ENCODE measurements around the gene PALB2. TPM values are rescaled to one million over a fixed set of nuclear protein-coding genes. Genes with fewer than 3 reads are reported as not detected.
"Not testable (repeated sequence)": the region's sequence is repeated elsewhere in the genome, so short reads cannot be mapped to it uniquely, and the experiment has no call there.

The PALB2 gene
- total RNA-seq, 1 donor from 2014 or later, result 11.3 TPM

DNA sequence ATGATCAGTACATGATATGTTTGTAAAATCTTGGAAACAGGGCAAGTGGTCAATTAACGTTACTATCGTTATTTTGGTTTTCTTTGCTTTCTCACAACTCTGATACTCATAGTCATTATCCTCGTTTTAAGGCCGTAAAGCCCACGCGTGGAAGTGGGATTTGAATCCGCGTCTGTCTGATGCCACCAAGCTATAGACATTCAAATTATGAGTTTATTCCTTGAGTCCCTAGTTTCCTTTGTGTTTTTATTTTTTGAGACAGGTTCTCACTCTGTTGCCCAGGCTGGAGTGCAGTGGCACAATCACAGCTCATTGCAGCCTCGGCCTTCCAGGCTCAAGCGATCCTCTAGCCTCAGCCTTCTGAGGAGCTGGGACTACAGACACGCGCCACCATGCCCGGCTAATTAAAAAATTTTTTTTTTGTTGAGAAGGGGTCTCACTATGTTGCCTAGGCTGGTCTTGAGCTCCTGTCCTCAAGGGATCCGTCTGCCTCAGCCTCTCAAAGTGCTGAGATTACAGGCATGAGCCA, 1.2 kb upstream of the PALB2 start:
- no peak for ATAC-seq

DNA sequence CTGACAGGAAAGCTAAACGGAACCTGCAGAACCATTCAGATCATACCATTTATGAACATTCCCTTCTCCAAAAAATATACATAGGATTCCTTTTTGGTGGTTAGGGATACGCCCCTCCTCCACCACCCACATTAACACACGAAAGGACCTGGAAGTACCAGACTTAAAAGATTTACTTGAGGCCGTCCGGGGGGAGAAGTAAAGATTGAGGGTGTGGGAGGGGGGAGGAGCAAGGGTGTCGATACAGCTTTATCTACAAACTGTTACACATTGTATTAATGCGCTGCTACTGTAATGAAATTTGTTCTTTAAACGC, 537 bp downstream of the PALB2 start:
- ATAC-seq, result peak; percentile 14

DNA sequence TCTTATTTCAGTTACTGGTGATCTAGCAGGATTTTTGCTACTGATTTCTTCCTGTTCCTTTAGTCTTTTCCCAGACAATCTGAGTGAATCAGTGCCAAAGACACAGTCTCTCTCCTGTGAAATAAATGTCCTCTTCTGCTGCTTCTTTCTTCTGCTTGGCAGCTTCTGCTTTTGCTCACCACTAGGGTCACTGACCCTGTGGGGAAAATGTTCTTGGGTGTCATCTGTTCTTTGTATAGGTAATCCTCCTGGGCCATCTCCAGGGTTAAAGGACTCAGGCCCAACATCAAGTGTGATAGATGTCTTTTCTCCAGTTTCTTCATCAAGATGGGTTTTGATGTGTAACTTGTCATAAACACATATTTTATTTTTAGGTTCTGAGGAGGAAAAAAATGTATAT, 5.2 kb downstream of the PALB2 start:
- ATAC-seq, result no peak

DNA sequence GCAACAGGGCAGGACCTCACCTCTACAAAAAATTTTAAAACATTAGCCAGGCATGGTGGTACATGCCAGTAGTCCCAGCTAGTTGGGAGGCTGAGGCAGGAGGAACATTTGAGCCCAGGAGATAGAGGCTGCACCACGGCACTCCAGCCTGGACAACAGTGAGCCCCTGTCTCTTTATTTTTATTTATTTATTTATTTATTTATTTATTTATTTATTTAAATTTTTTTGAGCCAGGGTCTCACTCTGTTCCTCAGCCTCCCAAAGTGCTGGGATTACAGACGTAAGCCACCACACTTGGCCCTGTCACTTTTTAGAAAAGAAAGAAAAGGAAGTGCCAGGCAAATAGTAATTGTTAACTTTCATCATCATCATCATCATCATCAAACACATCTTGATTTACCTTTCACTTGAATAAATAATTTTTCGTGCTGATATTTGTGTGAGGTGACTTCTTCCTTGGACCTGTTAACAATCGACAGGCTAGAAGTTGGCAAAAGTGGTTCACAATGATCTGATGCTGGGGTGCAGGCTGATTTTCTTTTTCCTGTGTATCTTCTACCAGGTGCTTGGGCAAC, 6.6 kb downstream of the PALB2 start:
- no peak for ATAC-seq

DNA sequence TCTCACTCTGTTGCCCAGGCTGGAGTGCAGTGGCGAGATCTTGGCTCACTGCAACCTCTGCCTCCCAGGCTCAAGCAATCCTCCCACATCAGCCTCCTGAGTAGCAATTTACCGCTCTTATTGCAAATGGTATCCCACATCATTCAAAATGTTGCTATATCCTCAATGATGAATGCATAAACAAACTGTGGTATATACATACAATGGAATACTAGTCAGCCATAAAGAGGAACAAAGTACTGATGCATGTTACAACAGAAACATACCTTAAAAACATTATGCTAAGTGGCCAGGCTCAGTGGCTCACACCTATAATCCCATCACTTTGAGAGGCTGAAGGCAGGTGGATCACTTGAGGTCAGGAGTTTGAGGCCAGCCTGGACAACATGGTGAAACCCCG, 9.2 kb downstream of the PALB2 start:
- not testable (repeated sequence) for ATAC-seq

DNA sequence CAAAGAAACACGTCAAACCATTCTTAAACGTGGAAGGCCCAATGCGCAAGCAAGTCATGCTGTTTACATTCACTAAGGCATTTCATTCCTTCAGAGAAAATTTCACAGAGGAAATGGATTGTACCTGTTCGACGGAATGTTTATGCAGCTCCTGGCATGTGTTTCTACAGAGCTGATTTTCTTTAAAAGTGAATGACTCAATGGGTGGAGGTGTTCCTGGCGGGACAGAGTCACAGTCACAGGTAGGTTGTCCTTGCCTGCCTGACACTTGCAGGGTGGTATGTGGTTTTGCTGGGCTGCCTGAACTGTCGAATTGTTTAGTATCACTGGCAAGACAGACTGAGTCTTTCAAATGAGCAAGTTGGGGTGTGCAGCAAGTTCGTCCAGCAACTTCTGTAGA, 11.6 kb downstream of the PALB2 start:
- ATAC-seq, result peak; percentile 98

DNA sequence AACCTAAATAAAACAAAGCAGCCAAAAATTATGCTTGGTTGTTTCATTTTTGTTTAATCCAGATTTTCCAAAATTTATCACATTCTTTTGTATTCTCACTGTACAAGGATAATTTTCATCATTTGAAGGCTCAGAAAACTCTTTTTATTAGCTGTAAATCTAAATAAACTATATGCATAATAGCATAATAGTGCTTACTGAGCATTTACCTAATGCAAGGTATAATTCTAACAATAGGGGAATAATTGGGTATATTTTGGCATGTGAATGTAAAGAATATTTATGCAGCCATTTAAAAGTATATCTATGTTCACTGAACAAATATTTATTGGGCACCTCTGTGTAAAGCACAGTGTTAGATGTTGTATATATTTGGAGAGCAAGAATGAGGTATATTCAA, 17.0 kb downstream of the PALB2 start:
- no peak for ATAC-seq

DNA sequence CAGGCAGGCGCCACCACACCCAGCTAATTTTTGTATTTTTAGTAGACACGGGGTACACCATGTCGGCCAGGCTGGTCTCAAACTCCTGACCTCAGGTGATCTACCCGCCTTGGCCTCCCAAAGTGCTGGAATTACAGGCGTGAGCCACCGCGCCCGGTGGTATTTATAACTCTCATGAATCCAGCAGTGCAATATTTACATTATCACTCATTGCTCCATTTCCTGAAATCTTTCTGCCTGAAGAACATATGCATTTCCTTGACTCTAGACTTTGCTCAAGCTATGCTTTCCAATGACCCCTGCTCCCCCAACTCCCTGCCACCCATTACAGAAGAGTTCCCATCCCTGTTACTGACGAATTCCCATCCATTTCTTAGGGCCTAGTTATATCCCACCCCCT, 25.3 kb downstream of the PALB2 start:
- no peak for ATAC-seq

DNA sequence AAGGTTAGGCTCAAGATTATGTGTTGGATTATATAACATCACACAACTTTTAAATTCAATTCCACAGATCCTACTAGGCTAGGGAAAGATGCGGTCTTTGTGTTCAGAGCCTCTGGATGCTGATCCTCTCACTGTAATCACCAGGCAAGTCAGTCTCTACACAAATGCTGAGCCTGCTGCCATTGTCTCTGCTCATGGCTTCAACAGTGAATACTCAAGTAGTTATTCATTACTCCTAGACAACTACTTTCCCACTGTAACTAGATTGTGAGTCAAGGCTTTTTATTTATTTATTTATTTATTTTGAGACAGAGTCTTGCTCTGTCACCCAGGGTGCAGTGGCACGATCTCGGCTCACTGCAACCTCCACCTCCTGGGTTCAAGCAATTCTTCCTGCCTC, 29.2 kb downstream of the PALB2 start:
- ATAC-seq, result no peak

DNA sequence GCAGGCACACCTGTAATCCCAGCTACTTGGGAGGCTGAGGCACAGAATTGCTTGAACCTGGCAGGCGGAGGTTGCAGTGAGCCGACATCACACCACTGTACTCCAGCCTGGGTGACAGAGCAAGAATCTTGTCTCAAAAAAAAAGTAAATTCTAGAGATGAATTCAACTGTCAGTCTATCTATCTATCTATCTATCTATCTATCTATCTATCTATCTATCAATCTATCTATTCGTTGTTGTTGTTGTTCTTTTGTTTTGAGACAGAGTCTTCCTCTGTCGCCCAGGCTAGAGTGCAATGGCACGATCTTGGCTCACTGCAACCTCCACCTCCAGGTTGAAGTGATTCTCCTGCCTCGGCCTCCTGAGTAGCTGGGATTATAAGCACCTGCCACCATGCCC, 30.2 kb downstream of the PALB2 start:
- not testable (repeated sequence) for ATAC-seq

DNA sequence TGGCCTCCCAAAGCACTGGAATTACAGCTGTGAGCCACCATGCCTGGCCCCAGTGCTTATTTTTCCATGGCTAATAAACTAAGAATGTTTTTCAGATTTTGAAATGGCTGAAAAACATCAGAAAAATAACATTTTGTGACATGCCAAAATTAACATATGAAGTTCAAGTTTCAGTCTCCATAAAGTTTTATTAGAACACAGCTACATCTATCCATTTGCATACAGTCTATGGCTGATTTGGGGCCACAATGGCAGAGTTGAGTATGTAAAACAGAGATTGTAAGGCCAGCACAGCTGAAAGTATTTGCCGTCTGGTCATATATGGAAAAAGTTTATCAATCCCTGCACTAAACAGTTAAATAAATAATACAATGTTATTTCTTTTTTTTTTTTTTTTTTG, 31.2 kb downstream of the PALB2 start:
- no peak for ATAC-seq

DNA sequence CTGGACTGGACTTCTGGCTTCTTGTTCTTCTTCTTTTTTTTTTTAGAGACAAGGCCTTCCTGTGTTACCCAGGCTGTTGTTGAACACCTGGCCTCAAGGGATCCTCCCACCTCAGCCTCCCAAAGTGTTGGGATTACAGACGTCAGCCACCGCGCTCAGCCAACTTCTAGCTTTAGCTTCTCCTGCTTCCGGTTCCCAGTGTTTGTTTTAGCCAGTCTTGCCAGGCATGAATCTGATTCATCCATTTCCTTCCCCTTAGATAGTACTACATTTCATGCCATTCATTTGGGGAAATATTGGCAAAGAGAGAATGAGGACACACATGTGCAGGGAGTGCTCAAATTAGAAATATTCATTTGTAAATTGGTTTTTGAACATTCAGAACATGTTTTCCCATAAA, 32.9 kb downstream of the PALB2 start:
- no peak for ATAC-seq

DNA sequence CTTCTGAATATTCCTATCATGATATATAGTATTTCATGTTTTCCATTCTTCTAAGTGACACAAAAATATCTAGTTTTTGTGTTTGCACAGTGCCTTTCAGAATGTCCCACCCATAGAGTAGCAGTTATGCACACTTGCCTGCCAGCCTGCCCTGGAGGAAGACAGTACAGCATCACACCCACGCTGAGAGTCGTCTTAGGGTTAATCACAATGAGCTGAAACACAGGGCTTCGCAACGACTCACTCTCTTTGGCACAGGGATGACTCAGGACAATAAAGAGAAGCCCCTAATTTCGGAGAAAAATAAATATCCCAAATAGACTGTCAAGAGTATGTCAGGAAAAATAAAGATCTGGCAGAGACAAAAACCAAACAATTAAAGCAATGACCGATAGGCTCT, 33.4 kb downstream of the PALB2 start:
- no peak for ATAC-seq

DNA sequence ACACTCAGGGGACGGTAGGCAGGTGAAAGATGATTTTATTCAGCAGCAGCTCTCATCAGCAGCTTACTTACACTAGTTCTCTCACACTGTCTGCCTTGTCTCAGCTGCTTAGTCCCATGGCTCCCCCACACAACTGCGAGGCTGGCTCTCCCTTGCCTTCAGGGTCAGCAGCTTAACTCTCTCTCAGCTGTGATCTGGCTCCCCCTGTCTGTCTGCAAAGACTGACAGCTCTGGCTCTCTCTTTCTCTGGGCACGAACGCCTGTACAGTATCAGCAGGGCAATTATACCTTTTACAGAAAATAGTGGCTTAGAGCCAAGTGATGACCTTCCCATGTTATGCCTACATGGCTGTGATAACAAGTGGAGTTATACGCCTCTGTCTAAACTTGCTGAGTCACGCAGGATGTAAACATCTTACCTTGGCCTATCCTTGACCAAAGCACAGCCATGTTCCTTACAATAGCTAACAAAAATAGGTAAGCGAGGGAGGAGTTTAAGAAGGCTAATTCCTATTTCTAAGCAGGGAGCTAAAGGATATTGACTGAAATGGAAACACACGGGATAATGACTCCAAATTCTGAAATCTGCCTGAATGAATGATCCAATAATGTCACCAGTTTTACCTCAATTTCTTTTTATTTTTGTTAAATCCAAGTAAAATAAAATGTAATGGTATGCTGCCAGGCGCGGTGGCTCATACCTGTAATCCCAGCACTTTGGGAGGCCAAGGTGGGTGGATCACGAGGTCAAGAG, 43.9 kb downstream of the PALB2 start:
- no peak for ATAC-seq

DNA sequence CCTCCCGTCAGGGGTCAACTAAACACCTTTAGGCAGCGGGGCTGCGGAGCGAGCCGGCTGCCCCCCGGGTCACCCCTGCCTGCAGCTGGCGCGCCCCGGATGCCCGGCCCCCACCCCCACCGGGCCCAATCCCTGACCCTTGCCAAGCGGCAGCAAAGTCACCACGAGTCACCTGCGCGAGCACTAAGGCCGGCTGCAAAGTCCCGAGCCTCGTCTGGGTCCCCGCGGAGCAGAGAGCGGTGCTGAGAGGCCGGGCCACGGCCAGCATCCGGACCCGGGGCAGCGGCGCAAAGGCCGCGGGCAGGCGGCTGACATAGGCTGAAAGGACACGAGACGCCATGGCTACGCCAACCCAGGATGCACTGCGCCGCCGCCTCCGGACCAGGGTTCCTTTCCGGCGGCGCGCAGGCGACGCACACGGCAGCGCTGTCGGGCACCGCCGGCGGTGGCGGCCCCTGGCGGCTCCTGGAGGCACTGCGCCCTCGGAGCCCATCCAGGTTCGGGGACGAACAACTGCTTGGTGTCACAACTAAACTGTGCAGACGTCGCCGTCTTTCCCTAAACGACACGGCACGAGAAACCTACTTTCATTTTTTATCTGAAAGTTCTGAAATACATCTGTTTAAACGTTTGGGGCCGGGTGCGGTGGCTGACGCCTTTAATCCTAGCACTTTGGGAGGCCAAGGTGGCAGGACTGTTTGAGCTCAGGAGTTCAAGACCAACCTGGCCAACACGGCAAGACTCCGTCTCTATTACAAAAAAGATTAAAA, 45.0 kb downstream of the PALB2 start, which contains the start of gene NDUFAB1:
Gene NDUFAB1, minus strand, starts transcription at position 366 of the 770 bp plus-strand sequence. Its CDS starts 26 bp downstream, at position 340.
- peak; percentile 100 for ATAC-seq

DNA sequence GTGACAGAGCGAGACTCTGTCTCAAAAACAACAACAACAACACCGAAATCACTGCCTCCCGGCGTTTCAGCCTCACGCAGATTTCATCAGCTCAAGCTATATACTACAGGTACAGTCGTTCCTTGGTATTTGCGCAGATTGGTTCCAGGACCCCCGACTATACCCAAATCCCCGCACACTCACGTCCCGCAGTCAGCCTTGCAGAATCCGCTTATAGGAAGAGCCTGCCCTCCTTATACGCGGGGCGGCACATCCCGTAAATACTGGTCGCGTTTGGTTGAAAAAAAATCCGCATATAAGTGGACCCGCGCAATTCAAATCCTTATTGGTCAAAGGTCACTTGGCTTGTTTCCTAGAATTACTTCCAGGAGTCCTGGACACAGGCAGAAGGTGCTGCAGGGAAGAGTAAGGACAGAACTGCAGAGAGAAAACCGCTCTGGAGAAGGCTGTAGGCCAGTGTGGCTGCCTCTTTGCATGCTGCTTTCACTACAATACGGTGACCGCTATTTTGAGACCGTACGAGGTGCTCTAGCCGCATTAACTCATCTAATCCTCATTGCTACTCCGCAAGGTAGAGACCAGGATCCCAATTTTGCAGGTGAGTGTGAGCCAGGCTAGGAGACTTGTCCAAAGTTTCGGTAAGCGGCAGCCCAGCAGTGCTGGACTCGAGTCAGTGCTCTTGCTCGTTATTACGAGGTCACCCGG, 45.7 kb downstream of the PALB2 start:
- ATAC-seq, result peak; percentile 16

DNA sequence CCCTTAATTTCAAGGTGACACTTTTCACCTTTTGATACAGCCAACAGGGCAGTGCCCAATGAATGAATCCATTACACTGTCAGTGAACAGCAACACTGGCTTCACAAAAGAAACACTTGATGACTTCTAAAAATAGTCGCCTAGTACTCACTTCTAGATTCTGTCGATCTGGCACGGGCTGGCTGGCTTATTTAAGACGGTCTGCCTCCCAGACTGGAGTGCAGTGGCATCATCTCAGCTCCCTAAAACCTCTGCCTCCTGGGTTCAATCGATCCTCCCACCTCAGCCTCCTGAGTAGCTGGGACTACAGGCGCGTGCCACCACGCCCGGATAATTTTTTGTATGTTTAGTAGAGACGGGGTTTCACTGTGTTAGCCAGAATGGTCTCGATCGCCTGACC, 46.9 kb downstream of the PALB2 start:
- ATAC-seq, result no peak

DNA sequence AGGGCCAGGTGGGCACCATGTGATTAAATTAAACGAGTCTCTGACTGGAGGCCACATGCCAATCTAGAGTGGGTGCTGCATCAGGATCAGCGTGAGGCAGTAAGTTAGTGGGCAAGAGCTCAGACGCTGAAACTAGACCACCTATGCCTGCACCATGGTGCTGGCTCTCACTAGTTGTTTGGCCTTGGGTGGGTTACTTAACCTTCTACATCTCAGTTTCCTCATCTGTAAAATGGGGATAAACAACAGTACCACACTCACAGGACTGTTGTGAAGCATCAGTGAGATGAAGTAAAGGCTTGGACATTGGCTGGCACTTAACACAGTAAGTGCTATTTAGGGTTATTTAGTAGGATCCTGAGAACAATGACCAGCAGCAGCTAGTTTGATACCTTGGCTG, 50.9 kb downstream of the PALB2 start:
- ATAC-seq, result no peak

DNA sequence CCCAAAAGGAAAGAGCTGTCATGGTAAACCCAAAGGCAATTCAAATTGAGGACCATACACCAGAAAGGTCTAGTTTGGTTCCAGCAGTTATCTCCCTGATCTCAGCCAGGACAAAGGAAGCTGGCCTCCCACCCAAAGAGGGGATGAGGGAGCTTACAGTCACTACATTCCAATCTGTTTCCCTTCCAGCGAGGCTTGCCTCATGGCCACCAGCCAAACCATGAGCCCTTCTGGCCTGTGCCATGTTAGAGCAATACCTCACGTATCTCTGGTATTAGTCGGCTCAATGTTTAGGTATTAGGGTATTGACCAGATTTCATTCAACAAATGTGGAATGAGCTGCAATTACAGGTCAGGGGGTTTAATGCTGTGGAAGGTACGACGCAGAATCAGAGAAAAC, 53.4 kb downstream of the PALB2 start:
- ATAC-seq, result no peak

DNA sequence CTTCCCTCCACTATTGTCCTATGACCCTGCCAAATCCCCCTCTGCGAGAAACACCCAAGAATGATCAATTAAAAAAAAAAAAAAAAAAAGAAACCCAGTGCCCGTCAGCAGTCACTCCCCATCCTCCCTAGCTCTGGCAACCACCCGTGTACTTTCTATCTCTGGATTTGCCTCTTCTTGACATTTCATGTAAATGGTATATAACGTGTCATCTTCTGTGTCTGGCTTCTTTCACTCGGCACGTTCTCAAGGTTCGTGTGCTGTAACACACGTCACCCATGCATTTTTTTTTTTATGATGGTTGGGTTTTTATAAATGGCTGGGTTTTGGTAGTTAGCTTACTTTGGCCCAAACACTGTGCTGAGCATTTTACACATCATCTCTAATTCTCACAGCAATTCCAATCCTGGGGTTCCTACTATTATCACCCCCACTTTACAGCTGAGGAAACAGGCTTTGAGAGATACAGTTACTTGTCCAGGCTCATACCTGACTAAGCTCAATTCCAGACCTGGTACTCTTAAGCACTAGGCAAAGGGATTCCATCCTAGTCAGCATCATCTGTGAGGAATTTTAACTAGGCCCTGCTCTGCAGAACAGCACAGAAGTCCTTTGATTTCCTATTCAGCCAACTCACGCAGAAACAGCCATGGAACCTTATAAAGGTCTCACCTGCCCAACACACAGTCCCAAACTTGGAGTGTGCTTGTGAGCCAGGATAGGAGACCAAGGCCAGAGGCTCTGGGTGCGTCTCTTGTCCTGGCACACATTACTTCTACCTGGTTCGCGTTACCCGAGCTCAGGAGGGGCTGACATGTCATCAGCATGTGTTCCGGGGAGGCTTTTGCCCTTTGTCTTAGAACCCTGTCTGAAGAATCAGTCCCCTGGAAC, 56.7 kb downstream of the PALB2 start:
- ATAC-seq, result no peak

DNA sequence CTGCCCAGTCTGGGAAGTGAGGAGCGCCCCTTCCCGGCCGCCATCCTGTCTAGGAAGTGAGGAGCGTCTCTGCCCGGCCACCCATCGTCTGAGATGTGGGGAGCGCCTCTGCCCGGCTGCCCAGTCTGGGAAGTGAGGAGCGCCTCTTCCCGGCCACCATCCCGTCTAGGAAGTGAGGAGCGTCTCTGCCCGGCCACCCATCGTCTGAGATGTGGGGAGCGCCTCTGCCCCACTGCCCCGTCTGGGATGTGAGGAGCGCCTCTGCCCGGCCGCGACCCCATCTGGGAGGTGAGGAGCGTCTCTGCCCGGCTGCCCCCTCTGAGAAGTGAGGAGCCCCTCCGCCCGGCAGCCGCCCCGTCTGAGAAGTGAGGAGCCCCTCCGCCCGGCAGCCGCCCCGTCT, 57.8 kb downstream of the PALB2 start:
- not testable (repeated sequence) for ATAC-seq

DNA sequence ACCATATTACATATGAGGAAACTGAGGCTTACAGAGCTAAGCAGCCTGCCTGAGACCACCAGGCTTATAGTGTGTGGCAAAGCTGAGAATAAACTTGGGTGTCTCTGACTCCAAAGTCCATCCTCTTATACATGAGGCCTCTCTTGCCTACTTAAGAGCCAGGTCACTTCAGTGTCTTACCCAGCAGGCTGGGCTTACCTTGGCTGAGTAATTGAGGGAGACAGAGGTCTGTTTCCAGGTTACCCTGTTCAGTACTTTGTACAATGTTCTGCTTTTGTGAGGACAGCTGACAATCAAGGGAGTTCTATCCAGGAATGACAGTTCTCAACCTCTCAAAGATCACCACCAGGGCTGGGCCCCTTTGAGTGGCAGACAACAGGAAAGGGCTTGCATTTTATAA, 59.3 kb downstream of the PALB2 start:
- ATAC-seq, result no peak
